ENCODE data around the gene HERC2. TPM values are rescaled to one million over a fixed set of nuclear protein-coding genes. Genes with fewer than 3 reads are reported as not detected.

Gene HERC2
- total and polyA plus RNA-seq, 2 of the 13 experiments (the other 11 are each of a cell fraction or from before 2014, with no cell fraction given), result 17.6 to 24.8 TPM

GRCh38 chr15:28262438-28262837 is 59.5 kb downstream of the HERC2 start:
- intact Hi-C loops (cut with micrococcal nuclease; ENCODE audit: unreplicated experiment), result no loop called here
- POLR2A ChIA-PET, result no interaction called here
- no peak overlapping the region for H3K9ac ChIP-seq (ENCODE audit: insufficient read depth, low read depth, low read length)

GRCh38 chr15:28260722-28261121 is 61.3 kb downstream of the HERC2 start:
- H3K4me1 ChIP-seq (ENCODE audit: insufficient read depth, low read length), result no peaks in the 10 kb centered on the region
- no peak overlapping the region for H3K9ac ChIP-seq (ENCODE audit: insufficient read depth, low read depth, low read length)
- ATAC-seq (no peak), FAIRE-seq (no peak), DNase-seq (ENCODE audit: low spot score) (no peak)
- in situ Hi-C loops (cut with HindIII; ENCODE audit: extremely low pct_ligation_motif_present, low pct_unique_long_range_greater_than_20kb), result no loop called here
- H3K27ac ChIP-seq (ENCODE audit: extremely low read length, insufficient read depth, low read length), result no peak overlapping the region
- H3K36me3 ChIP-seq (replicated peaks in 1 of 2; ENCODE audit: control insufficient read depth in 1 of 2, insufficient read depth in 2 of 2, low read length in 2 of 2), result peaks cover 11 to 40% of the 10 kb centered on the region in 2 experiments; a peak in 4 of 5 replicates
- 98% methylated on average over 4 of the region's 5 CpGs for WGBS (ENCODE audit: low lambda C conversion rate)
- no peaks in the 10 kb centered on the region for H3K9me3 ChIP-seq (ENCODE audit: low read length)
- BruUV-seq (replicated peaks), result no TSS peak
- H3K27me3 ChIP-seq (ENCODE audit: control insufficient read depth in 1 of 2, insufficient read depth in 2 of 2, low read length in 2 of 2), result no peaks in the 10 kb centered on the region
- no peak overlapping the region for H2AFZ ChIP-seq (ENCODE audit: low read length)
- H3K4me2 ChIP-seq (ENCODE audit: low read depth, low read length), result no peak overlapping the region
- H3K4me3 ChIP-seq (replicated peaks in 1 of 3; ENCODE audit: insufficient read depth in 1 of 3, low read depth in 2 of 3, low read length in 3 of 3), result no peak overlapping the region
- ChIA-PET POLR2A (no interaction called here), CTCF (ENCODE audit: low intra/inter-chr PET ratio, low total read pairs) (no interaction called here)
- no peaks in the 10 kb centered on the region for H3K79me2 ChIP-seq (ENCODE audit: insufficient read depth, low read length)
- intact Hi-C loops (cut with micrococcal nuclease; ENCODE audit: unreplicated experiment), result no loop called here
- no peaks in the 10 kb centered on the region for H4K20me1 ChIP-seq (ENCODE audit: insufficient read depth, low read length)
- no peak for TF ChIP-seq MZF1 (CRISPR knock-in tag; IDR thresholded peaks at IDR 0.05; ENCODE audit: borderline replicate concordance)
- no peak for TF ChIP-seq POGZ (CRISPR knock-in tag; IDR thresholded peaks at IDR 0.05)
- TF ChIP-seq ZNF280B (CRISPR knock-in tag; IDR thresholded peaks at IDR 0.05; ENCODE audit: borderline replicate concordance), result no peak
- no peak for TF ChIP-seq ISX (CRISPR knock-in tag; conservative IDR thresholded peaks at IDR 0.05)
- TF ChIP-seq ZNF674 (CRISPR knock-in tag; IDR thresholded peaks at IDR 0.05; ENCODE audit: low read depth), result no peak
- TF ChIP-seq NR3C1 (CRISPR knock-in tag; IDR thresholded peaks at IDR 0.05), result no peak
- TF ChIP-seq ZBTB1 (CRISPR knock-in tag; IDR thresholded peaks at IDR 0.05; ENCODE audit: borderline replicate concordance), result no peak
- no peak for TF ChIP-seq POLR2AphosphoS5 (IDR thresholded peaks at IDR 0.05; ENCODE audit: low read depth, low read length)
- no peak for TF ChIP-seq NFIC (IDR thresholded peaks at IDR 0.05; ENCODE audit: low read length)
- TF ChIP-seq ZEB1 (IDR thresholded peaks at IDR 0.05; ENCODE audit: insufficient replicate concordance, low read depth), result no peak
- no peak for TF ChIP-seq ZNF264 (CRISPR knock-in tag; IDR thresholded peaks at IDR 0.05)

More at GRCh38 chr15:28262438-28262837, 59.5 kb downstream of the HERC2 start:
- peaks cover 11 to 37% of the 10 kb centered on the region in 2 experiments; a peak in 4 of 5 replicates for H3K36me3 ChIP-seq (replicated peaks in 1 of 2; ENCODE audit: control insufficient read depth in 1 of 2, insufficient read depth in 2 of 2, low read length in 2 of 2)
- H3K79me2 ChIP-seq (ENCODE audit: insufficient read depth, low read length), result no peaks in the 10 kb centered on the region
- CTCF ChIA-PET (ENCODE audit: low intra/inter-chr PET ratio, low total read pairs), result no interaction called here
- H3K27ac ChIP-seq (ENCODE audit: extremely low read length, insufficient read depth, low read length), result no peak overlapping the region
- H3K4me3 ChIP-seq (replicated peaks in 1 of 3; ENCODE audit: insufficient read depth in 1 of 3, low read depth in 2 of 3, low read length in 3 of 3), result no peak overlapping the region
- no peaks in the 10 kb centered on the region for H3K9me3 ChIP-seq (ENCODE audit: low read length)
- ATAC-seq (no peak), DNase-seq (ENCODE audit: low spot score) (no peak), FAIRE-seq (no peak)
- H4K20me1 ChIP-seq (ENCODE audit: insufficient read depth, low read length), result no peaks in the 10 kb centered on the region
- no peak overlapping the region for H3K4me2 ChIP-seq (ENCODE audit: low read depth, low read length)
- no peak overlapping the region for H2AFZ ChIP-seq (ENCODE audit: low read length)
- TF ChIP-seq ZBTB38 (CRISPR knock-in tag; IDR thresholded peaks at IDR 0.05) (no peak), SNAPC2 (CRISPR knock-in tag; IDR thresholded peaks at IDR 0.05) (no peak), FOXP1 (IDR thresholded peaks at IDR 0.05) (no peak), FOXP1 (CRISPR knock-in tag; IDR thresholded peaks at IDR 0.05) (no peak), ETV5 (CRISPR knock-in tag; IDR thresholded peaks at IDR 0.05; ENCODE audit: borderline replicate concordance) (no peak), ZEB1 (IDR thresholded peaks at IDR 0.05; ENCODE audit: insufficient replicate concordance, low read depth) (no peak), TFAP4 (IDR thresholded peaks at IDR 0.05; ENCODE audit: borderline replicate concordance, low read depth) (no peak)
- in situ Hi-C loops (cut with HindIII; ENCODE audit: extremely low pct_ligation_motif_present, low pct_unique_long_range_greater_than_20kb), result no loop called here
- no TSS peak for BruUV-seq (replicated peaks)
- H3K27me3 ChIP-seq (ENCODE audit: control insufficient read depth in 1 of 2, insufficient read depth in 2 of 2, low read length in 2 of 2), result no peaks in the 10 kb centered on the region
- no peaks in the 10 kb centered on the region for H3K4me1 ChIP-seq (ENCODE audit: insufficient read depth, low read length)

All from HepG2 (cell line).